ENCODE measurements around the gene SHOC2. TPM values are rescaled to one million over a fixed set of nuclear protein-coding genes. Genes with fewer than 3 reads are reported as not detected.
A peak's percentile ranks its signal among the peaks of the same experiment; 100 is the strongest.

SHOC2 gene
- total and polyA plus RNA-seq, 11 donors = 17.9 to 58.4 (median 43.3) TPM

GRCh38 chr10:110883924-110884323 is 35.5 kb upstream of the SHOC2 start:
- DNase-seq (no peak), ATAC-seq (no peak)
- 73 to 85% (median 80%) methylated on average over 10 of the region's 10 CpGs for WGBS, 4 donors
- Histone ChIP-seq H3K4me1 (peaks cover 0 to 27% (median 5%) of the 10 kb centered on the region in 12 donors), H3K27ac (peak overlapping the region in 1 of 12 donors; percentile 32), H3K9me3 (no peaks in the 10 kb centered on the region), H3K27me3 (no peaks in the 10 kb centered on the region), H3K4me3 (no peak overlapping the region), H3K36me3 (peaks cover 0 to 98% (median 83%) of the 10 kb centered on the region in 9 donors)
- intact Hi-C loops (cut with DNase I) = no loop called here
- TF ChIP-seq CTCF (IDR thresholded peaks at IDR 0.05) = no peak
- TF ChIP-seq POLR2A (IDR thresholded peaks at IDR 0.05) = no peak

GRCh38 chr10:110885932-110886674 is 33.3 kb upstream of the SHOC2 start:
- H3K27me3 ChIP-seq = no peaks in the 10 kb centered on the region
- no peak for ATAC-seq
- no peak for DNase-seq
- intact Hi-C loops (cut with DNase I) = loop anchor here in 2 of 10 donors (5.0 kb wide), 2 partner anchors 79 to 299 kb away; no protein-coding TSS in a partner anchor
- peaks cover 0 to 20% (median 0%) of the 10 kb centered on the region in 12 donors for H3K4me1 ChIP-seq
- peak overlapping the region in 1 of 12 donors; percentile 29 for H3K27ac ChIP-seq
- H3K36me3 ChIP-seq = peaks cover 0 to 100% (median 99%) of the 10 kb centered on the region in 9 donors
- no peak for TF ChIP-seq CTCF (IDR thresholded peaks at IDR 0.05)
- WGBS, 4 donors = 50 to 66% (median 64%) methylated on average over 5 of the region's 5 CpGs
- H3K9me3 ChIP-seq = no peaks in the 10 kb centered on the region
- no peak overlapping the region for H3K4me3 ChIP-seq

GRCh38 chr10:110887560-110887959 is 31.8 kb upstream of the SHOC2 start:
- ATAC-seq (no peak), DNase-seq (no peak)
- Histone ChIP-seq H3K27me3 (no peaks in the 10 kb centered on the region), H3K9me3 (no peaks in the 10 kb centered on the region), H3K4me3 (no peak overlapping the region), H3K4me1 (peaks cover 0 to 20% (median 0%) of the 10 kb centered on the region in 12 donors), H3K36me3 (peaks cover 0 to 100% (median 97%) of the 10 kb centered on the region in 9 donors), H3K27ac (no peak overlapping the region)
- no peak for TF ChIP-seq CTCF (IDR thresholded peaks at IDR 0.05)
- no peak for TF ChIP-seq POLR2A (IDR thresholded peaks at IDR 0.05)
- 93 to 99% (median 96%) methylated on average over 1 of the region's 1 CpG for WGBS, 4 donors
- intact Hi-C loops (cut with DNase I) = loop anchor here in 2 of 10 donors (5.0 kb wide), 2 partner anchors 80 to 300 kb away; no protein-coding TSS in a partner anchor

GRCh38 chr10:110892602-110893288 is 26.7 kb upstream of the SHOC2 start:
- H3K27me3 ChIP-seq = no peaks in the 10 kb centered on the region
- H3K27ac ChIP-seq = peak overlapping the region in 1 of 12 donors; percentile 20
- intact Hi-C loops (cut with DNase I) = loop anchor here (1.0 to 10.0 kb wide), 10 partner anchors 85 to 288 kb away; no protein-coding TSS in a partner anchor
- H3K9me3 ChIP-seq = no peaks in the 10 kb centered on the region
- peaks cover 0 to 99% (median 89%) of the 10 kb centered on the region in 9 donors for H3K36me3 ChIP-seq
- ATAC-seq (no peak), DNase-seq (no peak)
- H3K4me3 ChIP-seq = no peak overlapping the region
- no peak for TF ChIP-seq CTCF (IDR thresholded peaks at IDR 0.05)
- no peak for TF ChIP-seq POLR2A (IDR thresholded peaks at IDR 0.05)
- 86 to 88% (median 87%) methylated on average over 3 of the region's 3 CpGs for WGBS, 4 donors
- H3K4me1 ChIP-seq = peaks cover 0 to 13% (median 4%) of the 10 kb centered on the region in 12 donors
